NCI-H2107 treated with DMSO at 0.1 percent for 48 hours (cell line): ENCODE measurements around the gene SMO.

Experiments
- DNase-seq: peaks from one replicate; lab custom pipeline; 2025; ENCODE audit not compliant: unreplicated experiment; lab: John Stamatoyannopoulos, UW

Gene SMO

GRCh38 chr7:129188372-129188891 is at the start of gene SMO:
Gene SMO (plus strand): TSS chr7:129188633. CDS start chr7:129189152, 519 bp downstream.
- no peak for DNase-seq

DNA sequence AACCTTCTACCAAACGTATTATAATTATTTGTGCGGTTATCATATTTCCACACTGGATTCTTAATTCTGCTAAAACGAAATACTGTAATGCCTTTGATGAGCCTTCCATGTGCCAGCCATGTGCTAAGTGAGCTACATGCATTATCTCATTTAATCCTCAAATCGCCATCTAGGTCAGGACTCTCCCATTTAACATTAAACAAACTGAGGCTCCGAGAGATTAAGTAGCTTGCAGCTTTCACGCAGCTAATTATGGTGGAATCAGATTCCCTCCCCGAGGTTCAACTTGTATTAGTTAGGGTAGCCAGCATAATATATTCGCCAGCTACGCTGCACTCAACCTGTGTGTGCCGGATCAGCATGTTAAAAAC is 44.7 kb upstream of the SMO start:
- no peak for DNase-seq

GRCh38 chr7:129144095-129144833 is 44.2 kb upstream of the SMO start, which contains the start of gene TSPAN33:
Gene TSPAN33 (plus strand): TSS chr7:129144707. CDS start chr7:129144981, 274 bp downstream.
- DNase-seq: peak; percentile 62

GRCh38 chr7:129144834-129145668 is 43.4 kb upstream of the SMO start:
- no peak for DNase-seq

DNA sequence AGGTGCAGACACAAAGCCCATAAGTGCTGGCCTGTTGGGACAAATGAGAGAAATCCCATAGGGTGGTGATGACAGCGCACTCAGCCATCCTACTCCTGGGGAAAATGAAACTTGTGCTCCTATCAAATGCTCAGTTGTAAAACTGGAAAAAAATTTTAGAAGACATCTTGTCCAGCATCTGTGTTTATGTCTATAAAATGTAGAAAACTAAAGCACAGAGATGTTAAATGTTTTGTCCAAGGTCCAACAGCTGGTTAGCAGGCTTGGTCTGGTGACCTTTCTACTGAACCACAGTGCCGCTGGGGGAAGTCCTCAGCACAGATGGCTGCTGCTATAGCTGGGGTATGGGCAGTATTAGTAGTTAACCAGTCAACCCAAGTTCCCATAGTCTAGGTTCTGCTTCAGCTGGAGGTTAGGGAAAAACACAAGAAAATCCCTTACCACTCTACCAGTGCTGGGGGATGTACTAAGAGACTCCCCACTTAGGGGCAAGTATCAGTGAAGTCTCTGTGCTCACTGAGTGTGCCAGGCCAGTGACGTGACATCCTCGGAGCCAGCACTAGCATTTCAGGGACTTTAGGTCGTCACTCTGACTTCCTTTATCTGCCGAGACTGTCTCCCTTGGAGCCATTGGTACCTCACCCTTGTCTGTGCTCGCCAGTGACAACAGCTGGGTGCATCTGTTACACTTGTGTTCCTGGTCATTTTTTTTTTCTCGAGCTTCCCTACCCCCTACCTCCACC is 42.0 kb upstream of the SMO start:
- no peak for DNase-seq

DNA sequence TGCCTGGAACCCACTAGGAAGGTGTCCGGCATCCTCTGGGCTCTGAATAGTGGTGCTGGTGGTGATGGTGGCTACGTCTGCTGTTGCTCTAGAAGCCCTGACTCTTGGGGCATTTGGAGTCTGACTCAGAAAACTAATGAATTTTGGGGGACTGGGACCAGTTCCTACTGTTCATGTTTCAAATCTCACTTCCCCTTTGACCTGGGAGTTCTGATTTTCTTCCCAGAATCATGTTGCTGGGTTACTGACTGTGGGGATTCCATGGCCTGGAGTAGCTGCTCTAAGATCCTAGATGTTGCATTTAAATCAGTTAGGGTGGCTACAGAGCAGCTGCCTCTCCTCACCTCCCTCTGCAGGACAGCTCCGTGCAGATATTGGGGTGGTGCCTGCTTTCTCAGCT is 40.7 kb upstream of the SMO start:
- DNase-seq: no peak

DNA sequence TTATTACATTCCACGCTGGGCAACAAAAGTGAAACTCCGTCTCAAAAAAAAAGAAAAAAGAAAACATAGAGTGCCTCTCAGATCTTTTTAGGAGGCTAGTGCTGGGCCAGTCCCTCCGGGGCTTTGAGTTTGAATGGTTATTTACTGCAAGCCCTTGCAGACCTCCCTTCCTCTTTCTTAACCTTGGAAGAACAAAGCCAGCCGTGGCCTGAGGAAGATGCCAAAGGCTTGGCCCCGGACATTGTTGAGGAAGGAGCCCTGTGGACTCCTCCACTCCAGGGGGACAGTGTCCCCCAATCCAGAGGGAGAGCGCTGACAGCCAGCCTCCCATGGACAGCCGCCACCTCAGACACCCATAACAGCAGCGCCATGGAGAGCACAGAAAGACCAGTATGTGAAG is 38.9 kb upstream of the SMO start:
- no peak for DNase-seq

DNA sequence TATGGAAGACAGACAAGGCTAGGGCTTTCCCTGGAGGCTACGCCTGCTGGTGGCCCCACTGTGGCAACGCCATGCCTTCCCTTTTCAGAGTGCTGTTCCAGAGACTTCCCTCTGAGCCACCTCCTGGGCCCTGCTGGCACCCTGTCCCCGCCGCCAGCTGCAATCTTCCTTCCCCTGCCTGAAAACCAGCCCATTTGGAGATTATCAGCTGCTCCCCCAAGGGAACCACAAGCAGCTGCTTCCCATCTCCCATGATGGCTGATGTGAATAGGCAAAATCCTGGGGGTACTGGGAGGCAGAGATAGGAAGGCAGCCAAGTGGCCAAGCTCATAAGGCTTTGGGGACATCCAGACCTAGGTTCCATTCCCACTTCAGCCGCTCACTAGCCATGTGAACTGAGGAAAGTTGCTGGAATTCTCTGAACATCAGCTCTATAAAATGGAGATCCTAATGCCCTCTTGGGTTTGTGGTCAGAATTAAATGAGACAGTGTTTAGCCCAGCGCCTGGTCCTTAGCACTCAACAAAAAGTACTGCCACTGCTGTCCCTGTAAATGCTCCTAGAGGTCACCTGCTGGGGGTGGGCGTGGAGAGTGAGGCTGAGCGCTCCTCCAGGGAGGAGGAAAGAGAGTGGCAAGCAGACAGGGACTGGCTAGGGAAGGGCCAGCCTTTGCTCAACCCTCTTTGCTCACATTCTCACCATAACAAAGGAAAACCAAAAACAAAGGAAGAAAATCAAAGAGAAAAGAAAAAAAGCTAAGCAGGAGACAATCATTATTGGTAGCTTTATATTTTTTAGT is 38.0 kb upstream of the SMO start:
- no peak for DNase-seq

DNA sequence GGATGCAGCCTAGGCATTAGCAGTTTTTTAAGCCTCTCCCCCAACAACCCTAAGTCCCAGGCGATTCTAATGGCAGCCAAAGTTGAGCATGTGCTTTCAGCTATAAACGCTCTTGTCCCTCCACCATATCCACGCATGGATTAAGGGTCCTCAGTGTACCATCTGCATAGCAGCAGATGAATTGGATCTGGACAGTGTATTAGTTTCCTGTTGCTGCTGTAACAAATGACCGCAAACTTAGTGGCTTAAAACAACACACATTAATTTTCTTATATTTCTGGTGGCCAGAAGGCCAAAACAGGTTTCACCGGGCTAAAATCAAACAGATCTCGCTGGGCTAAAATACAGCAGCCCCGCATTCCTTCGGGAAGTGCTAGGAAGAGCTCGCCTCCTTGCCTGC is 30.8 kb upstream of the SMO start:
- DNase-seq: no peak

DNA sequence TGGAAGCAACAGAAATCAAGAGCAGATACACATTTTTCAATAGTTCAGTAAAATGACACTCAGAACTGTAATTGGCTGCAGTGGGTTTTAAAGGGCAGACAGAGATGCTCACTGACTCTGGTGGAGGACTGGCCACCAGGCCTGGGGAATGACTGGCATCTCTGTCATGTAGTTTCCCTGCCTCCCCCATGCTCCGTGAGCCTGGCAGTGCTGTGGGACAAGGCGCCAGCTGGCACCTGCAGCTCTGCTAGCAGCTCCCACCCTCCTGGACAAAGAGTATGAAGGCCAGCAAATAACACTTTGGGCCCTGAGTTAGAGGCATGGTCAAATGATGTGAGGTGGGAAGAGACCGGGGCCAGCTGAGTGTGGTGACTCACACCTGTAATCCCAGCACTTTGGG is 28.9 kb upstream of the SMO start:
- no peak for DNase-seq

GRCh38 chr7:129160161-129160905 is 28.1 kb upstream of the SMO start:
- no peak for DNase-seq

- no peak for DNase-seq
Measured at GRCh38 chr7:129161524-129162225, 26.8 kb upstream of the SMO start.

- no peak for DNase-seq
Measured at GRCh38 chr7:129162732-129163131, 25.7 kb upstream of the SMO start.

DNA sequence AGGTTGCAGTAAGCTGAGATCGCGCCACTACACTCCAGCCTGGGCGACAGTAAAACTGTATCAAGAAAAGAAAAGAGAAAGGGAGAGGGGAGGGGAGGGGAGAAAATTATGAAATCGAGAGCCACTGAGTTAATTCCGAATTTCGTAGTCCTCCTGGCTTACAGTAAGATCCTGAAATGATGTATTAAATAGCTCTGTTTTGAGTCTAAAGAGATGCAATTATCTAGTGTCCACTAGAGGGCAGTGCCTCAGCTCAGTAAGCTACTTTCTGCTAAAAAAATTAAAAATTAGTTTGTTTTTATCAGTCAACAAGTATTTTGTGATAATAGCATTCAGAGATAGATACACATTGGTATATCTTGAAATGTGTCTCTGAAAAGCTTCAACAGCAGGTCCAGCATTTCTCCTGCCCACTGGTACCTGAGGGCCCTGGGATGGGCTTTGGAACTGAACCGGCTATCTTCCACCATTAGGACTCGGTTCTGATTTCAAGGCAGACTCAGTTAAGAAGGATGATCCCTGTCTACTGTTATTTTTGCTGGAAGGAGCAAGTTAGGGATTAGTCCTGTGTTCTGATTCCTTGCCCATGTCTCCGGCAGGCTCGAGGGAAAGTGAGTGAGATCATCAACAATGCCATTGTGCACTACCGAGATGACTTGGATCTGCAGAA is 24.4 kb upstream of the SMO start:
- DNase-seq: peak; percentile 15

DNA sequence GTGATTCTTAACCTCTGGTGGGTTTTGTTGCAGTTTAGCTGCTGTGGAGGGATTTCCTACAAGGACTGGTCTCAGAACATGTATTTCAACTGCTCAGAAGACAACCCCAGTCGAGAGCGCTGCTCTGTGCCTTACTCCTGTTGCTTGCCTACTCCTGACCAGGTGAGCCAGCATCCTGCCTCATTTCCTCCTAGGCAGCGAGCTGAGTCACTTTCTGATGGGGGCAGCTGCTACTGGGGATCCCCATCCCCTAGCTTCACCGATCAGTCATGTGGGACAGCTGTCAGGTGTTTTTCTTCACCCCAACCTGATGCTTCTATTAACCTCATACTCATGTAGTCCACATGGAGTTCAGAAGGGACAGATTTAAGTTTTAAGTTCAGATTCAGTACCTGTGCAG is 21.7 kb upstream of the SMO start:
- no peak for DNase-seq

DNA sequence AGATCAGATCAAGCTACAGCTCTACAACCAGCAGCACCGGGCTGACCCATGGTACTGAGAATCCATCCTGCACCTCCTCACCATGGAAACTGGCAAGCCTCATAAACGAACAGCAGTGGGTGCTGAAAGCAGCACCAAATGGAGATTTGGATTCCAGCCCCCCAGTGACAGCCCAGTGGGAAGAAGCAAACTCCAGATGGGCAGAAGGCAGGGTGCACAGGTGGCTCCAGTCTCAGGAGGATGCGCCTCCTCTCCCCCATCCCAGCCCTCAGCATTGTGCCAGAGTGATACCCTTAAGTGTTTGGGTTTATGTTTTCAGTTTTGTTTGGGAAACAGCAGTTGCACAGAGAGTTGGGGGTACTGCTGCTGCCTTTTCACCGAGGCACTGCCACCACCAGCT is 20.6 kb upstream of the SMO start:
- DNase-seq: no peak

DNA sequence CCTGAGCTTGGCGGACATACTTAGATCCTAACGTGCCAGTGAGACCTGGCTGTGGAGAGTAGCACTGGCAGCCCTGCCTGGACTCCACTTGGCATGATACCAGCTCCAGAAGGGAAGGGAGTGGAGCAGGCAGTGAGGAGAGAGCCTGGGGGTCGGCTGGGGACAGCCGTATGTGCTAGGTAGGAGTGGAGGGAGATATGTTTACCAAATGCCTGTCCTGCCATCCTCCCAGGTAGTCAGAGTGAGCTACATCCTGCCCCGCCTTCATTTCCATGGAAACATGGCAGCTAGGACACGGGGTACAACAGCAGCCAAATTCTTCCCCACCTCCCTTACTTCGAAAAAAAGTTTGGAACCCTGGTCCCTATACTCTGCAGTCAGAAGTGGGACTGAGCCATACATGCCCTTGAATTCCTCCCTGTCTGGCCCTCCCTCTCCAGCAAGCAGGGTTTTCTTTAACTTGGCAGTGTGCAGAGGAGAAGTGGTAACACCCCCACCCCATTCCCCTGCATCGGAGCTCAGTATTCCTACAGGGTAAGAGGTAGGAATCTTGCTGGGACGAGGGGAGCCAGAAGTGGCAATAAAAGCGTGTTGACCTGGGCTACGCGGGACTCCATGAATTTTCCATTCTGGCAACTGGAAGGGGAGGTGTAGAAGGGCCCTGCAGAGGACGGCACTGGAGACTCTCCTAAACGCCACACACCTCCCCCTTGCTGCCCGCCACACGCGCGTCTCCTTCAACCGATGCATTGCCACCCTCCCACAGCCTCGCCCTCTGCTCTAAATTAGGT is 20.0 kb upstream of the SMO start:
- DNase-seq: no peak

GRCh38 chr7:129169171-129169671 is 19.2 kb upstream of the SMO start:
- DNase-seq: no peak
